GM12892 (cell line): ENCODE measurements around the gene AKAP11.

ENCODE experiments used
- POLR2A ChIP-seq: IDR thresholded peaks from 2 replicates; pipeline ENCODE4 v1.6.1; 2011; ENCODE audit warnings: low read depth, low read length, control low read depth
- POLR2AphosphoS5 ChIP-seq: IDR thresholded peaks from 2 replicates; pipeline ENCODE4 v1.6.1; 2011; ENCODE audit warnings: low read depth, low read length, control low read depth
- TAF1 ChIP-seq: IDR thresholded peaks from 2 replicates; pipeline ENCODE4 v1.6.1; 2011; ENCODE audit warnings: low read depth, mild to moderate bottlenecking, control low read depth, low read length, borderline replicate concordance

- TF ChIP-seq POLR2AphosphoS5 (no peak), TAF1 (no peak), POLR2A (no peak)
Measured at GRCh38 chr13:42356184-42356575, 84.2 kb downstream of the AKAP11 start.
